GM10248 (cell line): ENCODE results near the gene GRM4.
A peak's percentile ranks its signal among the peaks of the same experiment; 100 is the strongest.

Experiments used
- CTCF ChIA-PET: fragments of 300-600 bp; sonication (Branson Sonifier 250); formaldehyde crosslinking; extraction: SDS; loops from one replicate; lab custom pipeline; 2021; ENCODE audit warnings: antibody characterized with exemption; lab: Yijun Ruan, JAX
- POLR2A ChIA-PET: fragments of 350-650 bp; sonication (Branson Sonifier 250); formaldehyde crosslinking; extraction: SDS; loops from one replicate; lab custom pipeline; 2020; ENCODE audit warnings: antibody characterized with exemption; lab: Yijun Ruan, JAX
- DNase-seq: peaks from one replicate; pipeline ENCODE4 v3.0.0; 2012; ENCODE audit errors: extremely low spot score
- TF ChIP-seq, protein P1 (sequence below): IDR thresholded peaks from 2 replicates; pipeline ENCODE4 v1.5.1; 2012; ENCODE audit warnings: mild to moderate bottlenecking, low read depth; ENCODE audit errors: extremely low read depth, missing control alignments, control extremely low read depth

The GRM4 gene

DNA sequence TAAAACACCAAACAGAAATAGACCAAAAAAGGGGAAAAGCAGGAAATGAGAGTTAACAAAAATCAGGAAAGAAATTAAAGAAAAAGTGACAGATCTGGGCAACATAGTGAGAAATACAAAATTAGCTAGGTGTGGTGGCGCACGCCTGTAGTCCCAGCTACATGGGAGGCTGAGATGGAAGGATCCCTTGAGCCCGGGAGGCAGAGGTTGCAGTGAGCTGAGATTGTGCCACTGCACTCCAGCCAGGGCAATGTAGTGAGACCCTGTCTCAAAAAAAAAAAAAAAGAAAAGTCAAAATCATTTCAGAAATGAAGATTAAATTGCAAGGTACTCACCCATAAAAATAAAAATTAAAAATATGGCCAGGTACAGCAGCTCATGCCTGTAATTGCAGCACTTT, 13.0 kb upstream of the GRM4 start:
- TF ChIP-seq, protein P1, sequence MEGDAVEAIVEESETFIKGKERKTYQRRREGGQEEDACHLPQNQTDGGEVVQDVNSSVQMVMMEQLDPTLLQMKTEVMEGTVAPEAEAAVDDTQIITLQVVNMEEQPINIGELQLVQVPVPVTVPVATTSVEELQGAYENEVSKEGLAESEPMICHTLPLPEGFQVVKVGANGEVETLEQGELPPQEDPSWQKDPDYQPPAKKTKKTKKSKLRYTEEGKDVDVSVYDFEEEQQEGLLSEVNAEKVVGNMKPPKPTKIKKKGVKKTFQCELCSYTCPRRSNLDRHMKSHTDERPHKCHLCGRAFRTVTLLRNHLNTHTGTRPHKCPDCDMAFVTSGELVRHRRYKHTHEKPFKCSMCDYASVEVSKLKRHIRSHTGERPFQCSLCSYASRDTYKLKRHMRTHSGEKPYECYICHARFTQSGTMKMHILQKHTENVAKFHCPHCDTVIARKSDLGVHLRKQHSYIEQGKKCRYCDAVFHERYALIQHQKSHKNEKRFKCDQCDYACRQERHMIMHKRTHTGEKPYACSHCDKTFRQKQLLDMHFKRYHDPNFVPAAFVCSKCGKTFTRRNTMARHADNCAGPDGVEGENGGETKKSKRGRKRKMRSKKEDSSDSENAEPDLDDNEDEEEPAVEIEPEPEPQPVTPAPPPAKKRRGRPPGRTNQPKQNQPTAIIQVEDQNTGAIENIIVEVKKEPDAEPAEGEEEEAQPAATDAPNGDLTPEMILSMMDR, result no peak
- ChIA-PET CTCF (interaction anchor here (0.9 kb wide), 1 partner anchor 389 kb away, joined by 4 read pairs; no protein-coding TSS in a partner anchor), POLR2A (no interaction called here)
- DNase-seq, result no peak

DNA sequence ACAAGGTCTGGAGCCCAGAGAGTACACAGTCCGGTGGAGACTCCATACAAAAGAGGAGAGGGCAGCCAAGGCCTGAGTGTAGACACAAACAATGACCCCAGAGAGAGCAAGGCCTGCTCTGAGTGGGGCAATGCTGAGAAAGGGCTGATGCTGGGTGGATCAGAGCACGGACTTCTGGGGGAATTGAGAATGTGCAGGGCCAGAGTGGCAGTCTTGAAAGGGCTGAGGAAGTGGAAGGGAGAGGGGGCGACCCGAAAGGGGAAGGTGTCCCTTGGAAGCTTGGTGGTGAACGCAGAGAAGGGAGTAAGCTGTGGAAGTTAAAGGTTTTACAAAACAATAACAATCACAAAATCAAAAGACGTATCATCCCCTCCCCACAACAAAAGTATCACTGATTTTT, 12.0 kb upstream of the GRM4 start:
- ChIA-PET CTCF (interaction anchor here (0.9 to 6.3 kb wide), 3 partner anchors 104 to 389 kb away, joined by 4 to 82 read pairs (median 48); no protein-coding TSS in a partner anchor), POLR2A (no interaction called here)
- DNase-seq, result no peak
- TF ChIP-seq, protein P1, result no peak

DNA sequence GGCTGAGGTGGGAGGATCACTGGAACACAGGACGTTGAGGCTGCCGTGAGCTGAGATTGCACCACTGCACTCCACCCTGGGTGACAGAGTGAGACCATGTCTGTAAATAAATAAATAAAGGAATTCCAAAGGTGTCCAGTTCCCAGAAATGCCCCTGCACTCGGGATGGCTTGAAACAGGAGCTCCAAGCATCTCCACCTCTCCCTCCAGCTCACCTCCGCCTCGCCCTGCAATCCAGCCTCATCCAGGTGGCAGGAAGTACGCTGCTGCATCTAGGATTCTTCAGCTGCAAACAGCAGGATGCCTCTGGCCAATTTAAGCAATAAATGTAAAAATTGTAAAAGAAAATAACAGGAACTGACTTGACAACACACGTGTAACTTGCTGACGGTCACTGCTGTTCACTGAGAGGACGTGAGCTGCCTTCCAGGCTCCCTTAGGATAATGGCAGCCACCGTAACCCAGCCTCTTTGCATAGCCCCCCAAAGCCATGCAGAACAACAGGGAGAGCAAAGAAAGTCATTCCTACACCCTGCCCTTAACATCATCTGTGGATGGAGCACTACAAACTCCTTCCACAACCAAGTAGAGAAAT, 11.4 kb upstream of the GRM4 start:
- TF ChIP-seq, protein P1, result no peak
- CTCF ChIA-PET, result interaction anchor here (4.2 to 6.3 kb wide), 2 partner anchors 103 to 388 kb away, joined by 48 to 82 read pairs; no protein-coding TSS in a partner anchor
- POLR2A ChIA-PET, result no interaction called here
- DNase-seq, result no peak

DNA sequence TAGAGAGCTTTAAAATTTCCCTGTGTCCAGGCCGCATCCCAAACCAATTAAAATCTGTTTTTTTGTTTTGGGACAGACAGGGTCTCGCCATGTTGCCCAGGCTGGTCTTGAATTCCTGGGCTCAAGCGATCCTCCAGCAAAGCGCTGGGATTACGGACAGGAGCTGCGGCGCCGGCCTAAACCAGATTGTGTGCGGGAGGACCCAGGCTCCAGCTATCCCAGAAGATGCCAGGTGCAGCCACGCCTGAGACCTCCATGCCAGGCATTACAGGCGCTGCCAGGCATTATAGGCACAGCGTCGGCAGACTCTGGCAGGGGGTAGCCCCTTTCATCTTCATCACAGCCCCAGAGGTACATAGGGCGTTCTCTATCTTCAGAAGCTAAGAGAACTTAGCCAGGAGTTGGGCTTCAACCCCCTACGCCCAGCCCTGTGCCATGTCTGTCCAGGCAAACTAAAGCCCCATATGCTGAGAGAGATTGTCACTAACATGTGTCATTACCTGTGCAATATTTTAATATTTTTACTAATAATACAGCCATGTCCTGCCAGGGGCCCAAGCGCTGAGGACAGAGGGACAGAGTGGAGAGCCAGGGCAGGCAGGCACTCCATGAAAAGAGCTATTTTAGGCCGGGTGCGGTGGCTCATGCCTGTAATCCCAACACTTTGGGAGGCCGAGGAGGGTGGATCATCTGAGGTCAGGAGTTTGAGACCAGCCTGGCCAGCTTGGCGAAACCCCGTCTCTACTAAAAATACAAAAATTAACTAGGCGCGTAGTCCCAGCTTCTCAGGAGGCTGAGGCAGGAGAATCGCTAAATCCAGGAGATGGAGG, 9.8 kb upstream of the GRM4 start:
- POLR2A ChIA-PET, result no interaction called here
- TF ChIP-seq, protein P1, result no peak
- CTCF ChIA-PET, result interaction anchor here (0.9 to 6.3 kb wide), 15 partner anchors 8 to 1045 kb away, joined by 3 to 82 read pairs (median 4); no protein-coding TSS in a partner anchor
- no peak for DNase-seq

DNA sequence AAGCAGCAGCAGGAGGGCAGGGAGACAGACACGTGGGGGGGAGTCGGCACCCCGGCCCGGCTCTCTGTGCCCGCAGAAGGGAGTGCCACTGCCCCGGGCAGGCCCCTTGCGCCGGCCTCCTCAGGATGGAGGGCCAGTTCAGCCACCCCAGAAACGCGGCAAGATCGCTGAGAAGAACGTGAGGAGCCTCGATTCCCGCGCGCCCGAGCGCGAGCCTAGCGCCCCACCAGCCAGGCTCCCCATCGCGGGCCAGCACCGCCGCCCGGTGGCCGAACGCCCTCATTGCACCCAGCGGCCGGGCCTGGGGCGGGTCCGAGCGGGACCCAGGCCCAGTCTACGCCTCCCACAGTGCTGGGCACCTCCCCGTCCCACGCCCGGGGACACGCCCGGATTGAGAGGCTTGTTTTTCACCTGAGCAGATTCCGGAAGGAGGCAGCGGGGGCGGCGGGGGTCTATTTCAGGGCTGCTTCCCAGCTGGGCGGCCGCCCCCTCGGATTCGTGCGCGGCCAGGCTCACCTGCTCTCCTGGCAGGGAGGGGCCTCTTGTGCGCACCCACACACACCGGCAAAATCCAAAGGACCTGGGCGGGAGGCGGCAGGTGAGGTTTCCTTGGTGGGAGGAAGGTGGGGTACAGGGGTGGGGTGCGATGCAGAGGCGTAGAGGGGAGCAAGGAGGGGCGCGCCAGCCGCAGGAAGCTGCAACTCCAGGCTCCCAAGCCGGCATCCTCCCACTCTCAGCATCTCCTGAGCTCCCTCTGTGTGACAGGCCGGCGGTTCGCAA, 9.0 kb upstream of the GRM4 start:
- TF ChIP-seq, protein P1, result peak; percentile 91
- ChIA-PET CTCF (interaction anchor here (0.7 to 6.3 kb wide), 25 partner anchors 9 to 1046 kb away, joined by 3 to 82 read pairs (median 4); no protein-coding TSS in a partner anchor), POLR2A (no interaction called here)
- peak; percentile 89 for DNase-seq
